ENCODE data around the gene PYHIN1. TPM values are rescaled to one million over a fixed set of nuclear protein-coding genes. Genes with fewer than 3 reads are reported as not detected.

The PYHIN1 gene
- total RNA-seq, 1 experiment from 2014 or later, result not detected

DNA sequence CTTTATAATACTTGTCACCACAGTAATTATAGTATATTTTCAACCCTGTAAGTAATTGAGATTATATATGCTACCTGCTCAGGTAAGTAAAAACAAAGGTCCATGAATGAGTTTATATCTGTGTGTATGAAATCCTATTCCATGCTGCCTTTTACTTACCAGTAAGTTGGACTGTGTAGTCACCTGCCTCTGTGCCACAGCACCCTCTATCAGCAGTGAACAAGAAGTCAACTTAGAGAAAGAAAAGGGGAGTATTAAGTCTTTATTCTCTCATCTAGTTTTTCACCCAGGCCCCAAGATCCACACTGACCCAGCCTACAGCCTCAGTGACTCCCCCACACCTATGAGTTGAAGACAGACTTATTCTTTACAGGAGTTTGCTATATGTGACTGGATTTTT lies 41.5 kb downstream of the PYHIN1 start:
- BruUV-seq (replicated peaks), result no TSS peak
- peaks cover 17% of the 10 kb centered on the region for H3K27me3 Mint-ChIP-seq (ENCODE audit: unreplicated experiment)
- H3K27ac Mint-ChIP-seq (ENCODE audit: unreplicated experiment), result no peak overlapping the region
- H3K9me3 Mint-ChIP-seq (ENCODE audit: low read depth, unreplicated experiment), result no peaks in the 10 kb centered on the region
- DNase-seq, result no peak
- no peaks in the 10 kb centered on the region for H3K36me3 Mint-ChIP-seq (ENCODE audit: insufficient read depth, unreplicated experiment)
- intact Hi-C loops (cut with micrococcal nuclease; ENCODE audit: unreplicated experiment), result no loop called here
- TF ChIP-seq, protein P1, sequence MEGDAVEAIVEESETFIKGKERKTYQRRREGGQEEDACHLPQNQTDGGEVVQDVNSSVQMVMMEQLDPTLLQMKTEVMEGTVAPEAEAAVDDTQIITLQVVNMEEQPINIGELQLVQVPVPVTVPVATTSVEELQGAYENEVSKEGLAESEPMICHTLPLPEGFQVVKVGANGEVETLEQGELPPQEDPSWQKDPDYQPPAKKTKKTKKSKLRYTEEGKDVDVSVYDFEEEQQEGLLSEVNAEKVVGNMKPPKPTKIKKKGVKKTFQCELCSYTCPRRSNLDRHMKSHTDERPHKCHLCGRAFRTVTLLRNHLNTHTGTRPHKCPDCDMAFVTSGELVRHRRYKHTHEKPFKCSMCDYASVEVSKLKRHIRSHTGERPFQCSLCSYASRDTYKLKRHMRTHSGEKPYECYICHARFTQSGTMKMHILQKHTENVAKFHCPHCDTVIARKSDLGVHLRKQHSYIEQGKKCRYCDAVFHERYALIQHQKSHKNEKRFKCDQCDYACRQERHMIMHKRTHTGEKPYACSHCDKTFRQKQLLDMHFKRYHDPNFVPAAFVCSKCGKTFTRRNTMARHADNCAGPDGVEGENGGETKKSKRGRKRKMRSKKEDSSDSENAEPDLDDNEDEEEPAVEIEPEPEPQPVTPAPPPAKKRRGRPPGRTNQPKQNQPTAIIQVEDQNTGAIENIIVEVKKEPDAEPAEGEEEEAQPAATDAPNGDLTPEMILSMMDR (IDR thresholded peaks at IDR 0.05; ENCODE audit: unreplicated experiment), result no peak
- no peak overlapping the region for H3K4me3 Mint-ChIP-seq (ENCODE audit: low read depth, unreplicated experiment)
- no peaks in the 10 kb centered on the region for H3K4me1 Mint-ChIP-seq (ENCODE audit: low read depth, unreplicated experiment)
- CTCF ChIA-PET, result no interaction called here

DNA sequence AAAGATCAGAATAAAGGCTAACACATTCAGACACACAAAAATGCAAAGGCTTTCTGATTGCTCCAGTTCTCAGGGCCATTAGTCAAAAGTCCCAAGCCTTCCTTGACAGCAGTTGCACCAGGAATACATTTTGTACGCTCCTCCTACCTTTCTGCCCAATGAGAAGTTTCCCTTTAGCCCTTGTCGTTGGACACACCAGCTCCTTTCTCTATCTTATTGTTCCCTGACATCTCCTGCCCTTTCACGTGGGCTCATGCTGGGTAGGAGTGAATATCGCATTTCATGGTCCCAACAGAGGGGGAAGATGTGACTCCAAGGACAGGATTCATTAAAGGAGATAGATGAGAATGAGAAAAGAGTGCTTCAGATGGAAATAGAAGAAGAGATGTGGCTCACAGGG lies 44.9 kb downstream of the PYHIN1 start:
- H3K4me1 Mint-ChIP-seq (ENCODE audit: low read depth, unreplicated experiment), result no peaks in the 10 kb centered on the region
- H3K36me3 Mint-ChIP-seq (ENCODE audit: insufficient read depth, unreplicated experiment), result no peaks in the 10 kb centered on the region
- intact Hi-C loops (cut with micrococcal nuclease; ENCODE audit: unreplicated experiment), result no loop called here
- TF ChIP-seq, protein P1 (IDR thresholded peaks at IDR 0.05; ENCODE audit: unreplicated experiment), result no peak
- no peaks in the 10 kb centered on the region for H3K9me3 Mint-ChIP-seq (ENCODE audit: low read depth, unreplicated experiment)
- no peak overlapping the region for H3K4me3 Mint-ChIP-seq (ENCODE audit: low read depth, unreplicated experiment)
- DNase-seq, result no peak
- no TSS peak for BruUV-seq (replicated peaks)
- peaks cover 17% of the 10 kb centered on the region for H3K27me3 Mint-ChIP-seq (ENCODE audit: unreplicated experiment)
- H3K27ac Mint-ChIP-seq (ENCODE audit: unreplicated experiment), result no peak overlapping the region
- CTCF ChIA-PET, result no interaction called here

DNA sequence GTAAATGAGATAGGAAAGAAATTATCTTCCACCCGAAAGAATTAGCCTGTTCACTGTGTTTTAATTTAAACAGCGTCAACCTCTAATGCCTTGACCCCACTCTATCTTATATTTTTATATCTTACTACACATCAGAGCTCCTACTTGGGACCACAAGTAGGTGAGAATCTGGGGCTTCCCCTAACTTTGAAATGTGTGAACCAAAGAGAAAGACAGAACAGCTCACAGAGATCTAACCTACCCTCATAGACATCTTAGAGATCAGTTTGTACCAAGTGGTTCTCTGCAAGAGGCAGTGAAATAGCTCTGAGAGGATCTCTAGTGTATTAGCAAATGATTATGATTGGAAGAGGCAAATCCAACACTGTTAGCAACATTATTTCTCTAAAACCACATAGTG lies 47.4 kb downstream of the PYHIN1 start:
- no peak for DNase-seq
- TF ChIP-seq, protein P1 (IDR thresholded peaks at IDR 0.05; ENCODE audit: unreplicated experiment), result no peak
- Mint-ChIP-seq H3K27ac (ENCODE audit: unreplicated experiment) (no peak overlapping the region), H3K36me3 (ENCODE audit: insufficient read depth, unreplicated experiment) (no peaks in the 10 kb centered on the region), H3K27me3 (ENCODE audit: unreplicated experiment) (peaks cover 17% of the 10 kb centered on the region), H3K4me1 (ENCODE audit: low read depth, unreplicated experiment) (no peaks in the 10 kb centered on the region), H3K9me3 (ENCODE audit: low read depth, unreplicated experiment) (peaks cover 14% of the 10 kb centered on the region), H3K4me3 (ENCODE audit: low read depth, unreplicated experiment) (no peak overlapping the region)
- BruUV-seq (replicated peaks), result no TSS peak
- intact Hi-C loops (cut with micrococcal nuclease; ENCODE audit: unreplicated experiment), result no loop called here
- CTCF ChIA-PET, result no interaction called here

DNA sequence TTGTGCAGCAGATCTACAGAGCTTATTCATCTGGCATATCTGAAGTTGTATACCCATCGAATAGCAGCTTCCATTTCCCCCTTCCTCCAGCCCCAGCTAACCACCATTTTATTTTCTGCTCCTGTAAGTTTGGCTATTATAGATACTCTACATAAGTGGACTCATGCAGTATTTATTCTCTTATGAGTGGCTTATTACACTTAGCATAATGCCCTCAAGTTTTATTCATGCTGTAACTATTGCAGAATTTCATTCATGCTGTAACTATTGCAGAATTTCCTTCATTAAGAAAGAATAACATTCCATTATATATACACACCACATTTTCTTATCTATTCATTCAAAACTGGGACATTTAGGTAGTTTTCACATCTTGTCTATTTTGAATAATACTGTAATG lies 47.9 kb downstream of the PYHIN1 start:
- BruUV-seq (replicated peaks), result no TSS peak
- Mint-ChIP-seq H3K4me3 (ENCODE audit: low read depth, unreplicated experiment) (no peak overlapping the region), H3K9me3 (ENCODE audit: low read depth, unreplicated experiment) (peaks cover 14% of the 10 kb centered on the region), H3K36me3 (ENCODE audit: insufficient read depth, unreplicated experiment) (no peaks in the 10 kb centered on the region), H3K27me3 (ENCODE audit: unreplicated experiment) (peaks cover 17% of the 10 kb centered on the region), H3K27ac (ENCODE audit: unreplicated experiment) (no peak overlapping the region), H3K4me1 (ENCODE audit: low read depth, unreplicated experiment) (no peaks in the 10 kb centered on the region)
- intact Hi-C loops (cut with micrococcal nuclease; ENCODE audit: unreplicated experiment), result no loop called here
- TF ChIP-seq, protein P1 (IDR thresholded peaks at IDR 0.05; ENCODE audit: unreplicated experiment), result no peak
- no peak for DNase-seq
- CTCF ChIA-PET, result no interaction called here

DNA sequence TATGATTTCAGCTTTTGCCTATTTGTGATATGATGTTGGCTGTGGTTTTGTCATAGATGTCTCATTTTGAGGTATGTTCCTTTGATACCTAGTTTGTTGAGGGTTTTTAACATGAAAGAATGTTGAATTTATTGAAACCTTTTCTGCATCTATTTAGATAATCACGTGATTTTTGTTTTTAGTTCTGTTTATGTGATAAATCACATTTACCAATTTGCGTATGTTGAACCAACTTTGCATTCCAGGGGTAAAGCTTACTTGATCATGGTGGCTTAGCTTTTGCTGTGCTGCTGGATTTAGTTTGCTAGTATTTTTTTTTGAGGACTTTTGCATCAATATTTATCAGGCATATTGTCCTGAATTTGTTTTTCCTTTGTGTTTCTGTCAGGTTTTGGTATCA lies 51.9 kb downstream of the PYHIN1 start:
- Mint-ChIP-seq H3K4me3 (ENCODE audit: low read depth, unreplicated experiment) (no peak overlapping the region), H3K36me3 (ENCODE audit: insufficient read depth, unreplicated experiment) (no peaks in the 10 kb centered on the region), H3K4me1 (ENCODE audit: low read depth, unreplicated experiment) (no peaks in the 10 kb centered on the region), H3K27me3 (ENCODE audit: unreplicated experiment) (no peaks in the 10 kb centered on the region), H3K27ac (ENCODE audit: unreplicated experiment) (no peak overlapping the region), H3K9me3 (ENCODE audit: low read depth, unreplicated experiment) (peaks cover 17% of the 10 kb centered on the region)
- CTCF ChIA-PET, result no interaction called here
- intact Hi-C loops (cut with micrococcal nuclease; ENCODE audit: unreplicated experiment), result no loop called here
- no peak for DNase-seq
- TF ChIP-seq, protein P1 (IDR thresholded peaks at IDR 0.05; ENCODE audit: unreplicated experiment), result no peak
- BruUV-seq (replicated peaks), result no TSS peak
